ENCODE results near the gene CDH3.

Gene CDH3

GRCh38 chr16:68736561-68736960, 91.5 kb downstream of the CDH3 start:
- CTCF ChIA-PET, result no interaction called here
- DNase-seq, result no peak
- H3K36me3 ChIP-seq (ENCODE audit: control insufficient read depth in 4 of 4, insufficient read depth in 4 of 4, low read length in 3 of 4), result no peaks in the 10 kb centered on the region
- peaks cover 0 to 45% (median 17%) of the 10 kb centered on the region in 5 experiments for H3K27me3 ChIP-seq (replicated peaks in 2 of 5; ENCODE audit: control insufficient read depth in 4 of 5, insufficient read depth in 5 of 5, low read length in 4 of 5)
- H3K4me1 ChIP-seq (ENCODE audit: control extremely low read depth in 1 of 4, control insufficient read depth in 4 of 4, insufficient read depth in 4 of 4, low read length in 3 of 4), result peaks cover 0 to 13% (median 11%) of the 10 kb centered on the region in 4 experiments
- H3K27ac ChIP-seq (ENCODE audit: insufficient read depth in 1 of 2, low read depth in 1 of 2, low read length in 2 of 2, poor library complexity in 1 of 2, severe bottlenecking in 2 of 2), result no peak overlapping the region
- no peak overlapping the region for H3K4me3 ChIP-seq (ENCODE audit: control insufficient read depth in 1 of 7, extremely low read depth in 1 of 7, insufficient read depth in 4 of 7, low read depth in 2 of 7, low read length in 6 of 7)
- H3K9me3 ChIP-seq (ENCODE audit: control extremely low read depth in 1 of 5, control insufficient read depth in 4 of 5, insufficient read depth in 2 of 5, low read depth in 1 of 5, low read length in 4 of 5), result peaks cover 0 to 5% (median 0%) of the 10 kb centered on the region in 5 experiments
- 89% methylated on average over 8 of the region's 12 CpGs for WGBS (ENCODE audit: insufficient coverage)
- POLR2A ChIA-PET, result no interaction called here

GRCh38 chr16:68737046-68737729, 92.1 kb downstream of the CDH3 start, which contains the start of gene CDH1:
Gene CDH1 (plus strand): TSS chr16:68737292. CDS start chr16:68737416, 124 bp downstream.
- Histone ChIP-seq H3K9me3 (ENCODE audit: control extremely low read depth in 1 of 5, control insufficient read depth in 4 of 5, insufficient read depth in 2 of 5, low read depth in 1 of 5, low read length in 4 of 5) (peaks cover 0 to 5% (median 0%) of the 10 kb centered on the region in 5 experiments), H3K36me3 (ENCODE audit: control insufficient read depth in 4 of 4, insufficient read depth in 4 of 4, low read length in 3 of 4) (no peaks in the 10 kb centered on the region), H3K27me3 (replicated peaks in 2 of 5; ENCODE audit: control insufficient read depth in 4 of 5, insufficient read depth in 5 of 5, low read length in 4 of 5) (peaks cover 0 to 45% (median 17%) of the 10 kb centered on the region in 5 experiments), H3K27ac (ENCODE audit: insufficient read depth in 1 of 2, low read depth in 1 of 2, low read length in 2 of 2, poor library complexity in 1 of 2, severe bottlenecking in 2 of 2) (no peak within 1 kb of the TSS), H3K4me1 (ENCODE audit: control extremely low read depth in 1 of 4, control insufficient read depth in 4 of 4, insufficient read depth in 4 of 4, low read length in 3 of 4) (peaks cover 0 to 13% (median 11%) of the 10 kb centered on the region in 4 experiments), H3K4me3 (ENCODE audit: control insufficient read depth in 1 of 7, extremely low read depth in 1 of 7, insufficient read depth in 4 of 7, low read depth in 2 of 7, low read length in 6 of 7) (peak within 1 kb of the TSS in 5 of 7 experiments; percentile 7 to 60 (median 42))
- peak in 2 of 3 donors; percentile 56 to 69 for DNase-seq
- CTCF ChIA-PET, result interaction anchor here (0.6 kb wide), 1 partner anchor 38 kb away, joined by 3 read pairs; no protein-coding TSS in a partner anchor
- POLR2A ChIA-PET, result interaction anchor here (0.6 kb wide), 1 partner anchor 15 kb away, joined by 3 read pairs; no protein-coding TSS in a partner anchor
- 2% methylated on average over 42 of the region's 63 CpGs for WGBS (ENCODE audit: insufficient coverage)

GRCh38 chr16:68737730-68738629, 92.9 kb downstream of the CDH3 start:
- ChIA-PET CTCF (interaction anchor here (0.6 kb wide), 2 partner anchors 27 to 38 kb away, joined by 3 read pairs; no protein-coding TSS in a partner anchor), POLR2A (interaction anchor here (0.6 kb wide), 1 partner anchor 16 kb away, joined by 3 read pairs; no protein-coding TSS in a partner anchor)
- peaks cover 0 to 45% (median 17%) of the 10 kb centered on the region in 5 experiments for H3K27me3 ChIP-seq (replicated peaks in 2 of 5; ENCODE audit: control insufficient read depth in 4 of 5, insufficient read depth in 5 of 5, low read length in 4 of 5)
- DNase-seq, result no peak
- H3K36me3 ChIP-seq (ENCODE audit: control insufficient read depth in 4 of 4, insufficient read depth in 4 of 4, low read length in 3 of 4), result no peaks in the 10 kb centered on the region
- 21% methylated on average over 55 of the region's 58 CpGs for WGBS (ENCODE audit: insufficient coverage)
- peaks cover 0 to 5% (median 0%) of the 10 kb centered on the region in 5 experiments for H3K9me3 ChIP-seq (ENCODE audit: control extremely low read depth in 1 of 5, control insufficient read depth in 4 of 5, insufficient read depth in 2 of 5, low read depth in 1 of 5, low read length in 4 of 5)
- H3K4me1 ChIP-seq (ENCODE audit: control extremely low read depth in 1 of 4, control insufficient read depth in 4 of 4, insufficient read depth in 4 of 4, low read length in 3 of 4), result peaks cover 0 to 17% (median 13%) of the 10 kb centered on the region in 4 experiments
- no peak overlapping the region for H3K27ac ChIP-seq (ENCODE audit: insufficient read depth in 1 of 2, low read depth in 1 of 2, low read length in 2 of 2, poor library complexity in 1 of 2, severe bottlenecking in 2 of 2)
- peak overlapping the region in 4 of 7 experiments; percentile 15 to 60 (median 39) for H3K4me3 ChIP-seq (ENCODE audit: control insufficient read depth in 1 of 7, extremely low read depth in 1 of 7, insufficient read depth in 4 of 7, low read depth in 2 of 7, low read length in 6 of 7)

- POLR2A ChIA-PET, result no interaction called here
- WGBS (ENCODE audit: insufficient coverage), result 47% methylated on average over 3 of the region's 7 CpGs
- H3K4me1 ChIP-seq (ENCODE audit: control extremely low read depth in 1 of 4, control insufficient read depth in 4 of 4, insufficient read depth in 4 of 4, low read length in 3 of 4), result peaks cover 0 to 18% (median 13%) of the 10 kb centered on the region in 4 experiments
- H3K36me3 ChIP-seq (ENCODE audit: control insufficient read depth in 4 of 4, insufficient read depth in 4 of 4, low read length in 3 of 4), result no peaks in the 10 kb centered on the region
- CTCF ChIA-PET, result no interaction called here
- H3K27me3 ChIP-seq (replicated peaks in 2 of 5; ENCODE audit: control insufficient read depth in 4 of 5, insufficient read depth in 5 of 5, low read length in 4 of 5), result peaks cover 0 to 37% (median 17%) of the 10 kb centered on the region in 5 experiments
- H3K4me3 ChIP-seq (ENCODE audit: control insufficient read depth in 1 of 7, extremely low read depth in 1 of 7, insufficient read depth in 4 of 7, low read depth in 2 of 7, low read length in 6 of 7), result no peak overlapping the region
- H3K27ac ChIP-seq (ENCODE audit: insufficient read depth in 1 of 2, low read depth in 1 of 2, low read length in 2 of 2, poor library complexity in 1 of 2, severe bottlenecking in 2 of 2), result peak overlapping the region in 1 of 2 experiments; percentile 19
- peaks cover 0 to 5% (median 0%) of the 10 kb centered on the region in 5 experiments for H3K9me3 ChIP-seq (ENCODE audit: control extremely low read depth in 1 of 5, control insufficient read depth in 4 of 5, insufficient read depth in 2 of 5, low read depth in 1 of 5, low read length in 4 of 5)
- no peak for DNase-seq
Measured at GRCh38 chr16:68739964-68740627, 95.0 kb downstream of the CDH3 start.

GRCh38 chr16:68740628-68741346, 95.7 kb downstream of the CDH3 start:
- no peak overlapping the region for H3K4me3 ChIP-seq (ENCODE audit: control insufficient read depth in 1 of 7, extremely low read depth in 1 of 7, insufficient read depth in 4 of 7, low read depth in 2 of 7, low read length in 6 of 7)
- H3K36me3 ChIP-seq (ENCODE audit: control insufficient read depth in 4 of 4, insufficient read depth in 4 of 4, low read length in 3 of 4), result no peaks in the 10 kb centered on the region
- ChIA-PET CTCF (no interaction called here), POLR2A (no interaction called here)
- peaks cover 0 to 33% (median 17%) of the 10 kb centered on the region in 5 experiments for H3K27me3 ChIP-seq (replicated peaks in 2 of 5; ENCODE audit: control insufficient read depth in 4 of 5, insufficient read depth in 5 of 5, low read length in 4 of 5)
- peak overlapping the region in 1 of 2 experiments; percentile 19 for H3K27ac ChIP-seq (ENCODE audit: insufficient read depth in 1 of 2, low read depth in 1 of 2, low read length in 2 of 2, poor library complexity in 1 of 2, severe bottlenecking in 2 of 2)
- WGBS (ENCODE audit: insufficient coverage), result 90% methylated on average over 4 of the region's 9 CpGs
- no peak for DNase-seq
- peaks cover 0 to 5% (median 0%) of the 10 kb centered on the region in 5 experiments for H3K9me3 ChIP-seq (ENCODE audit: control extremely low read depth in 1 of 5, control insufficient read depth in 4 of 5, insufficient read depth in 2 of 5, low read depth in 1 of 5, low read length in 4 of 5)
- peaks cover 0 to 18% (median 13%) of the 10 kb centered on the region in 4 experiments for H3K4me1 ChIP-seq (ENCODE audit: control extremely low read depth in 1 of 4, control insufficient read depth in 4 of 4, insufficient read depth in 4 of 4, low read length in 3 of 4)

- Histone ChIP-seq H3K36me3 (ENCODE audit: control insufficient read depth in 4 of 4, insufficient read depth in 4 of 4, low read length in 3 of 4) (no peaks in the 10 kb centered on the region), H3K9me3 (ENCODE audit: control extremely low read depth in 1 of 5, control insufficient read depth in 4 of 5, insufficient read depth in 2 of 5, low read depth in 1 of 5, low read length in 4 of 5) (no peaks in the 10 kb centered on the region), H3K27me3 (replicated peaks in 2 of 5; ENCODE audit: control insufficient read depth in 4 of 5, insufficient read depth in 5 of 5, low read length in 4 of 5) (peaks cover 0 to 4% (median 0%) of the 10 kb centered on the region in 5 experiments), H3K27ac (ENCODE audit: insufficient read depth in 1 of 2, low read depth in 1 of 2, low read length in 2 of 2, poor library complexity in 1 of 2, severe bottlenecking in 2 of 2) (no peak overlapping the region), H3K4me1 (ENCODE audit: control extremely low read depth in 1 of 4, control insufficient read depth in 4 of 4, insufficient read depth in 4 of 4, low read length in 3 of 4) (peaks cover 0 to 14% (median 3%) of the 10 kb centered on the region in 4 experiments), H3K4me3 (ENCODE audit: control insufficient read depth in 1 of 7, extremely low read depth in 1 of 7, insufficient read depth in 4 of 7, low read depth in 2 of 7, low read length in 6 of 7) (no peak overlapping the region)
- POLR2A ChIA-PET, result no interaction called here
- WGBS (ENCODE audit: insufficient coverage), result 100% methylated on average over 1 of the region's 4 CpGs
- CTCF ChIA-PET, result interaction anchor here (1.3 to 1.6 kb wide), 2 partner anchors 11 to 37 kb away, joined by 3 to 4 read pairs; no protein-coding TSS in a partner anchor
- DNase-seq, result no peak
Measured at GRCh38 chr16:68743664-68744063, 98.6 kb downstream of the CDH3 start.
